Globus pallidus (tissue), 1 donor: ENCODE results near the gene SOS2.
A peak's percentile ranks its signal among the peaks of the same experiment; 100 is the strongest.
"Not testable (repeated sequence)": the region's sequence is repeated elsewhere in the genome, so short reads cannot be mapped to it uniquely, and the experiment has no call there.

Experiments used
- DNase-seq: peaks from one replicate; pipeline ENCODE4 v3.0.0-alpha.2; 2015; ENCODE audit warnings: low spot score

Gene SOS2

GRCh38 chr14:50225974-50226297, 5.4 kb downstream of the SOS2 start:
- DNase-seq, result no peak

- no peak for DNase-seq
Observed at GRCh38 chr14:50225067-50225973, 6.1 kb downstream of the SOS2 start.

GRCh38 chr14:50222055-50222613, 9.2 kb downstream of the SOS2 start:
- DNase-seq, result no peak

GRCh38 chr14:50218501-50218900, 12.9 kb downstream of the SOS2 start:
- DNase-seq, result no peak

GRCh38 chr14:50215416-50215815, 16.0 kb downstream of the SOS2 start:
- no peak for DNase-seq

- no peak for DNase-seq
Observed at GRCh38 chr14:50213795-50214194, 17.6 kb downstream of the SOS2 start.

- no peak for DNase-seq
Observed at GRCh38 chr14:50212726-50213125, 18.7 kb downstream of the SOS2 start.

GRCh38 chr14:50210074-50210473, 21.3 kb downstream of the SOS2 start:
- no peak for DNase-seq

GRCh38 chr14:50198499-50198898, 32.9 kb downstream of the SOS2 start:
- no peak for DNase-seq

GRCh38 chr14:50191499-50191898, 39.9 kb downstream of the SOS2 start:
- no peak for DNase-seq

- no peak for DNase-seq
Observed at GRCh38 chr14:50186107-50186506, 45.3 kb downstream of the SOS2 start.

GRCh38 chr14:50173891-50174290, 57.5 kb downstream of the SOS2 start:
- no peak for DNase-seq

- DNase-seq, result no peak
Observed at GRCh38 chr14:50171895-50172294, 59.5 kb downstream of the SOS2 start.

GRCh38 chr14:50167381-50167780, 64.0 kb downstream of the SOS2 start:
- not testable (repeated sequence) for DNase-seq

GRCh38 chr14:50156111-50156510, 75.3 kb downstream of the SOS2 start:
- DNase-seq, result no peak

GRCh38 chr14:50148799-50149198, 82.6 kb downstream of the SOS2 start:
- DNase-seq, result no peak

- DNase-seq, result no peak
Observed at GRCh38 chr14:50139192-50139591, 92.2 kb downstream of the SOS2 start.

GRCh38 chr14:50127802-50128201, 103.6 kb downstream of the SOS2 start:
- no peak for DNase-seq

GRCh38 chr14:50123062-50123461, 108.3 kb downstream of the SOS2 start:
- peak; percentile 60 for DNase-seq

- peak; percentile 13 for DNase-seq
Observed at GRCh38 chr14:50122291-50122690, 109.1 kb downstream of the SOS2 start.

- DNase-seq, result no peak
Observed at GRCh38 chr14:50121486-50121885, 109.9 kb downstream of the SOS2 start.

GRCh38 chr14:50117456-50117855, 113.9 kb downstream of the SOS2 start:
- peak; percentile 79 for DNase-seq

- DNase-seq, result peak; percentile 69
Observed at GRCh38 chr14:50116966-50117365, 114.4 kb downstream of the SOS2 start.
